IPS-15b (cell line): ENCODE measurements around the gene PLXDC1.
"Not testable (repeated sequence)": the region's sequence is repeated elsewhere in the genome, so short reads cannot be mapped to it uniquely, and the experiment has no call there.

Experiments
- H3K27me3 ChIP-seq: one replicate; pipeline ENCODE4 v1.6.1; 2013; ENCODE audit warnings: low read length; ENCODE audit not compliant: control insufficient read depth, insufficient read depth
- H3K36me3 ChIP-seq: one replicate; pipeline ENCODE4 v1.6.1; 2013; ENCODE audit warnings: low read length; ENCODE audit not compliant: control insufficient read depth, insufficient read depth
- H3K4me1 ChIP-seq: one replicate; pipeline ENCODE4 v1.6.1; 2013; ENCODE audit warnings: mild to moderate bottlenecking, low read length; ENCODE audit not compliant: control insufficient read depth, insufficient read depth
- H3K4me3 ChIP-seq: one replicate; pipeline ENCODE4 v1.5.1; 2013; ENCODE audit warnings: low read depth, low read length
- H3K9ac ChIP-seq: one replicate; pipeline ENCODE4 v1.6.1; 2013; ENCODE audit warnings: low read depth, mild to moderate bottlenecking, low read length
- H3K9me3 ChIP-seq: one replicate; pipeline ENCODE4 v1.6.1; 2013; ENCODE audit warnings: mild to moderate bottlenecking, low read length; ENCODE audit not compliant: control insufficient read depth, insufficient read depth

Gene PLXDC1

DNA sequence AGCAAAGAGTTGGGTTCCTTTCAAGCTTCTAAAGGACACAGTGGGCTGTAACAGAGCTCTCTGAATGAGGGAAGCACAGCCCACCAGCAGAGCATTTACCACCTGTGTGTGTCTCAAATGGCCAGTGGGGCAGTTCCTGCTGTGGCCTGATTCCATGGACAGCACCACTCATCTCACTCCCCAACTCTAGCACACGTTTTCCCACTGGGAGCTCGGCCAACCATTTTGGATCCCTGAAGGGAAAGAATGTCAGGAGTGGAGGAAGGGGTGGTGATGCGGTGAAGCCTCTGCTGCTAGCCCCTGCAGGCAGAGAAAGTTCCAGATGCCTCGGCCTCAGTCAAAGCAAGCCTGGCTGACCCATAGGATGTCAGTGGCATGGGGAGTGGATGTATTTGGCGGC is 86.6 kb downstream of the PLXDC1 start:
- no peak overlapping the region for H3K9ac ChIP-seq
- no peak overlapping the region for H3K4me3 ChIP-seq
- H3K9me3 ChIP-seq: no peaks in the 10 kb centered on the region
- no peaks in the 10 kb centered on the region for H3K27me3 ChIP-seq
- no peaks in the 10 kb centered on the region for H3K36me3 ChIP-seq
- H3K4me1 ChIP-seq: peaks cover 10% of the 10 kb centered on the region

DNA sequence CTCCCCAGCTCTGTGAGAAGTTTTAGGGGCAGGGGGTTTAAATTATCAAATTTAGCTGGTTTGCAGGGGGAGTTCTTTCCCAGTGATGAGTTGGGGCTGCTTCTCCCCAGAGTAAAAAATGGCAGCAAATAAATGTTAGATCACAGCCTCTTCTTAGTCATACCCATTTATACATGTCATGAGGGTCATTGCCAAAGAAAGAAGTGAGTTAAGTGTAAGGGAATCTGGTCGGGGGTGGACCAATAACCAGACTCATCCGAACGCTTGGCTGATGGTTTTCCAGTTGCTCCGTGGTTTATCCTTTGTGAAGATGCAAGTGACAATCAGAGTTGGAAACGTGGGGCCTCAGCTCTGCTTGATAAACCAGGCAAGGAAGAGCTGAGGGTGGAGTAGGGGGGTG is 87.1 kb downstream of the PLXDC1 start:
- H3K9me3 ChIP-seq: no peaks in the 10 kb centered on the region
- H3K4me1 ChIP-seq: peaks cover 10% of the 10 kb centered on the region
- no peaks in the 10 kb centered on the region for H3K36me3 ChIP-seq
- H3K27me3 ChIP-seq: no peaks in the 10 kb centered on the region
- no peak overlapping the region for H3K4me3 ChIP-seq
- no peak overlapping the region for H3K9ac ChIP-seq

DNA sequence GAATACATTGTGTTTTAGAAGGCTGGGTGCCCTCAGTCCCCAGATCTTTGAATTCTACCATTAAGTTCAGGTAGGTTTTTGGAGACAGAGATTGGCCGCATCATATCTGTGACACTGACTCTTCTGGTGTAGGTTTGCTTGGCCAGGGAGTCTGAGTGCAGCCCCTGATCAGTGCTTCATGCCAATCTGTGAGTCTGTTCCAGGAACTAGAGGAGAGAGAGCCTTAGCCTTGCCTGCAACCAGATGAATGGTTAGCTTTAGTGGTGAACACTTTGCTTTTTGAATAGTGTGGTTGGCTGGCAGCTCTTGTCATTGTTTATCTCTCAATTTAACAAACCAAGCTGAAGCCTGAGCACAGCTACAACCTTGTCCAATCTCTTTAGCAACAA is 87.8 kb downstream of the PLXDC1 start:
- no peak overlapping the region for H3K4me3 ChIP-seq
- no peaks in the 10 kb centered on the region for H3K9me3 ChIP-seq
- H3K36me3 ChIP-seq: no peaks in the 10 kb centered on the region
- H3K9ac ChIP-seq: no peak overlapping the region
- H3K27me3 ChIP-seq: no peaks in the 10 kb centered on the region
- peaks cover 10% of the 10 kb centered on the region for H3K4me1 ChIP-seq

DNA sequence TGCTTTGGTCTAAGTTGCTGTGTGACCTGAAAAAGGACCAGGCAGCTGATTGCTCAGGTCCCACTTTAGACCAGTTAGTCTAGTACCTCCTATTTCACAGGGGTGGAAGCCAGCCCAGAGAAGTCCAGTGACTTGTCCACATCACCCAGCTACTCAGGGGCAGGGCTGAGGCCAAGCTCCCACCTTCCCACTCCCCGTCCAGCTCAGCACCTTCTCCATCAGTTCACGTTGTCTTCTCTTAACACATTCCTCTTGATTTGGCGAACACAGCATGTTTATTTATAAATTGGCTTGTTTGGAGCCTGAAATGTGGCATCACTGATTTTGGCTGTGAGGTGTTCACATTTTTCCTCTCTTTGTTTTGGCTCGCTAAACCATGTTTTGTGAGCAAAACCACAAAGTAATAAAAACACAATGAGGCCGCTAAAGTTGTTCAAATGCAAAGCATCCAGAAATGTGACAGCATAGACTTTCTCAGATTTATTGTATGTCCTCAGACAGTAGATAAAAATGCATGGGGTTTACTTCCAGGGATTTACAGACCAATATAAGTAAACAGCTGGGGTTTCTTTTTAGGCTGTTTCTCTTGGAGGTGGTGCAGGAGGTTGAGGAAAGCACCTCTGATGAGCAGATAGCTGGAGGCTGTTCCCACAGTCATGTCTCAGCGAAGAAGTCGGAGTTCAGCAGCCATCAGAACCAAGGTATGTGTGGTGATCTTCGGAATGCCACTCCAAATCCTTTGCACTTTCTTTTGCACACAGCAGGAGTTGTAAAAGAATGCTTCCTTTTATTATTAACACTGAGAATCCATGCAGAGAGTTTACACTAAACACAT is 88.4 kb downstream of the PLXDC1 start:
- no peaks in the 10 kb centered on the region for H3K9me3 ChIP-seq
- H3K4me3 ChIP-seq: no peak overlapping the region
- H3K4me1 ChIP-seq: peaks cover 10% of the 10 kb centered on the region
- H3K9ac ChIP-seq: no peak overlapping the region
- no peaks in the 10 kb centered on the region for H3K36me3 ChIP-seq
- H3K27me3 ChIP-seq: no peaks in the 10 kb centered on the region

DNA sequence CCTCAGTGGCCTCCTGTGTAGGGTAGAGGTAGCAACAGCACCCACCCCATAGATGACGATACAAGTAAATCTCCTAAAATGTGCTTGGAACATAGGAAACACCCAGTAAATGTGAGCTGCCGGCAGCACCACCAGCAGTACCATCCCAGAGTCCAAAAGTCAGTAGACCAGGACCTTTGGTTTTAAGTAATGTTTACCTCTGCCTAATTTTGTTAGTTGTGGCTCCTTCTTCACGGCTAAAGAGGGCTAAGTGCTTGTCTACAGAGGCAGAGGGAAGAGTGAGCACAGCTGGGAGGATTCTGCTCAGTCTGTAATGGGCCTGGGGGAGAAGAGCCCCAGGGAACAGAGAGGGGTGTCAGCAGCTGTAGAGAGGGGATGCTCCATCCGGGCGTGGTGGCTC is 92.9 kb downstream of the PLXDC1 start:
- Histone ChIP-seq H3K4me3 (no peak overlapping the region), H3K9ac (no peak overlapping the region), H3K36me3 (no peaks in the 10 kb centered on the region), H3K9me3 (no peaks in the 10 kb centered on the region), H3K27me3 (no peaks in the 10 kb centered on the region), H3K4me1 (peaks cover 7% of the 10 kb centered on the region)

DNA sequence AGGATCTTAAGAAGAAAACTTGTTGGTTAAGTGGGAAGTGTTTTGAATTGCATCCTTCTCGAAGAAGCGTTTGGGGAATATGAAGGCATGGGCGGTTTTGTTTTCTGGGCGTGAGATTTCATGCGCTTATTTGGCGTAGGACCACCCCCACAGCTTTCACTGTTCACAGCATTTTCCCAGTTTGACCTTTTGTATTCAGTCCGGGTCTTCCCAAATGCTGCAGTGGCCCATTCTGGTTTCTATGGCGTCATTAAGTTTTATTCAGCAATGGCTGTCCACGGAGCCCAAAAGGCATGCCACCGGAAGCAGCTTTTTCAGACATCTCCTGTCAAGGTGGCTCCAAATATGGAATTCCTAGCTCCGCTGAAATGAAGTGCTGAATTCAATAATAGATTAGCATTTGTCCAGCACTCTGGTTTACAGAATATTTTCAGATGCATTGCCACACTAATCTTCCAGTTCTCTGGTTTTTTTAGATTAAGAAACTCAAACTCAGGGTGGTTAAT is 93.7 kb downstream of the PLXDC1 start:
- Histone ChIP-seq H3K9ac (no peak overlapping the region), H3K36me3 (no peaks in the 10 kb centered on the region), H3K9me3 (no peaks in the 10 kb centered on the region), H3K4me1 (no peaks in the 10 kb centered on the region), H3K4me3 (peak overlapping the region; percentile 88), H3K27me3 (no peaks in the 10 kb centered on the region)

DNA sequence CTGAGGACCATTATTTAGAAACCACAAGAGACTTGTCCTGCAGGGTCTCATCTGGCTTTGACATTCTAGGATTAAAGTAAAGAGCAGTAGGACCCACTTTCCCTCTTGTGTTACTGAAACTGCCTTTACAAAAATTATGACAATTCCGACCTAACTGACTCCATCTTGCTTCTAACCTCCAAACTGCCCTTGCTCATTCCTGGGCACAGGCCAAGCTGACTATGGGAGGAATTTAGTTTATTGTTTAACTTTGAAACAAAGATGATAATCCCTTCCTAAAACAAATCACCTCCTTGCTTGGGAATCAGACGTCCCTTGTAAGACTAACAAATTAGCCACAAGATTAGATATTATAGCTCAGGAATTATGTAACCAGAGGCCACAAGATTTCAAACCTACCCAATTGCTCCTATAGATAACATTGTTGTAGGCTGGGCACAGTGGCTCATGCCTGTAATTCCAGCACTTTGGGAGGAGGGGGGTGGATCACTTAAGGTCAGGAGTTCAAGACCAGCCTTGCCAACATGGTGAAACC is 97.3 kb downstream of the PLXDC1 start:
- Histone ChIP-seq H3K27me3 (no peaks in the 10 kb centered on the region), H3K4me3 (no peak overlapping the region), H3K9ac (no peak overlapping the region), H3K4me1 (no peaks in the 10 kb centered on the region), H3K9me3 (no peaks in the 10 kb centered on the region), H3K36me3 (no peaks in the 10 kb centered on the region)

DNA sequence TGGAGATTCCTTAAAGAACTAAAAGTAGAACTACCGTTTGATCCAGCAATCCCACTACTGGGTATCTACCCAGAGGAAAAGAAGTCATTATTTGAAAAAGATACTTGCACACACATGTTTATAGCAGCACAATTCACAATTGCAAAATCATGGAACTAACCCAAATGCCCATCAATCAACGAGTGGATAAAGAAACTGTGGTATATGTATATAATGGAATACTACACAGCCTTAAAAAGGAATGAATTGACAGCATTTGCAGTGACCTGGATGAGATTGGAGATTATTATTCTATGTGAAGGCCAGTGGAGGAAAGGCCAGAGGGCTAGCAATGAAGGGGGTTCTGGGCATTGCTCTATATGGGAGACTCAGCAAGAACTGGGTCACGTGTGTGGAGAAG is 99.0 kb downstream of the PLXDC1 start:
- H3K4me3 ChIP-seq, H3K36me3 ChIP-seq, H3K4me1 ChIP-seq, H3K9ac ChIP-seq, H3K27me3 ChIP-seq, H3K9me3 ChIP-seq: not testable (repeated sequence)

DNA sequence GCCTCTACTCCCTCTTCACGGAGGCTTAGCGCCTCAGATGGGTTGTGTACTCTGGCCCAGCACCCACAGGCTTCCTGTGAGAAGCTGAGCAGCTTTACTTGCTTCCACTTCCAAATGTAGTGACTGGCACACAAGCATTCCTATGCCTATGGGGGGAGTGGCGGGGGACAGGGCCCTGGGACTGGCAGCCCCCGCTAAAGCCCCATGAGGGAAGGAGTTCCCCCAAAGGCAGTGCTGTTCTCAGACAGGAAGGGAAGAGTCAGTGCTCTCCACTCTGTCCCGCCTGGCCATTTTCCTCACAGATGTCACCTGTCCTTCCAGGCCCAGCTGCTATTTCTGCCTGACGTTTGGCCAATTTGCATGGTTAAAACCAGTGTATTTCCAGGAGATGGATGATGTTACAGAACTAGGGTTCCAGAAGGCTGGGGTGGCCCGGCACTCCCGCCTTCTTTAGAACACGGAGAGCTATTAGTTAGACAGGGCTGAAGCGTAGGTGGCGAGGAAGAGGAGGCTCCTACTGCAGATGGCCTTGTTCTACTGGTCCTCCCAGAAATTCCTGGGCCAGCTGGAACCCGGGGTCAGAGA is 100.3 kb downstream of the PLXDC1 start:
- Histone ChIP-seq H3K9me3 (peaks cover 19% of the 10 kb centered on the region), H3K27me3 (no peaks in the 10 kb centered on the region), H3K36me3 (no peaks in the 10 kb centered on the region), H3K4me1 (no peaks in the 10 kb centered on the region), H3K4me3 (no peak overlapping the region), H3K9ac (no peak overlapping the region)

DNA sequence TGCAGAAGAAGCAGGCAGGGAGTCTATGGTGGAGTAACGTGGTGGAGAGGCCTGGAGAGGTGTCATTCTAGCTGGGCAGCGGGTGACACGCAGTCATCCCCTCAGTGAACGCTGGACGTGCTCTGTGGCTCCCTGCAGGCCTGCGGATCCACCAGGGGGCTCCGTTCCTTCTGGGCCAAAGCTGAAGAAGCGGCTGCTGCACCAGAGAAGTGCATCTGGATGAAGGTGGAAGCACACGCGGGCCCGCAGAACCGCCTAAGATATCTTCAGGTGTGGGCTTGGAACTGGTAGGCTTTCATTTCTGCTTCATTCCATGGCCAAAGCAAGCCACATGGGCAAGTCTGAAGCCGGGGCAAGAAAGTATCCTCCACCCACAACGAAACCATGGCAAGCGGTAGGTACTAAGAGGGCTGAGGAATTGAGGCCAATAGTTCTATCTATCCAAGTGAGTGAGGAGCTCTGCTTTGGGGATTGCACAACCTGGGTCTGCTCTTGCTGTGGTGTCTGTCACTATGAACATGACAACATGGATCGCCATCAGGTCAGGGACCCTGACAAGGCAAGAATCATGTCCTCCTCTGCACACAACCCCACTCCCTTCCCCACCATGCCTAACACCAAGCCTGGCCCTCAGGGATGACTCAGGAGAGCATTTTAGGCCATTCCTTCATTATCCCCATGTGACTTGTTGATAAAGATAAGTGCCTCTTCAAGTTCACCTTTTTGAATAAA is 105.3 kb downstream of the PLXDC1 start:
- no peak overlapping the region for H3K9ac ChIP-seq
- H3K4me1 ChIP-seq: no peaks in the 10 kb centered on the region

DNA sequence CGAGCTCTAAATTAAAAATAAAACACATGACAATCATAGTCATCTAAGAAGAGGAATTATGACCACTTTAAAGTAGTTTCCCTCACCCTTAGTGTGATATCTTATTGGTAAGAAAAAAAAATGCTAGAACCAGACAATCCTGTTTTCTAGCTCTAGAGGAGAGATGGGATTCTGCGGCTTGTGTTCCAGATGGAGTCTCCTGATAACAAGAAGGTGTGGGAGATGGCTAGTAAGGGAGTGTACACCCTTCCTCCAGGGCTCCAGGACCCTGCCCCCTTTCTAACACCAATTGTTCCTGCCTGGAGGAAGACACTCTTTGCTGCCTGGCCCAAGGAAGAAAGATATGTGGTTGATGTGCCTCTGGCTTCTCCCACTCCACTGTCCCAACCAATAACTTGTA is 115.4 kb downstream of the PLXDC1 start:
- H3K9me3 ChIP-seq: no peaks in the 10 kb centered on the region
- no peaks in the 10 kb centered on the region for H3K4me1 ChIP-seq
- no peak overlapping the region for H3K4me3 ChIP-seq
- H3K36me3 ChIP-seq: no peaks in the 10 kb centered on the region
- H3K27me3 ChIP-seq: no peaks in the 10 kb centered on the region
- H3K9ac ChIP-seq: no peak overlapping the region

More for the DNA sequence above, 105.3 kb downstream of the PLXDC1 start:
- Histone ChIP-seq H3K27me3 (no peaks in the 10 kb centered on the region), H3K36me3 (no peaks in the 10 kb centered on the region), H3K9me3 (peaks cover 23% of the 10 kb centered on the region), H3K4me3 (no peak overlapping the region)
